Calu3 (cell line): ENCODE results near the gene CLASP1. TPM values are rescaled to one million over a fixed set of nuclear protein-coding genes. Genes with fewer than 3 reads are reported as not detected.

Experiments used
- BruUV-seq: library from RNA; stranded (reverse); fragments of 400-500 nt; replicated peaks from 2 replicates; lab custom pipeline; 2021; lab: Mats Ljungman, UMichigan
- CTCF ChIA-PET: fragments of 300-600 bp; sonication (Branson Sonifier 250); formaldehyde crosslinking; loops from one replicate; lab custom pipeline; 2022; ENCODE audit warnings: antibody characterized with exemption; lab: Charles Lee
- DNase-seq: peaks from one replicate; pipeline ENCODE4 v3.0.0; 2022
- H3K27ac Mint-ChIP-seq: one replicate; pipeline ENCODE4 v1.8.0; 2022; ENCODE audit warnings: mixed read lengths; ENCODE audit not compliant: unreplicated experiment
- H3K27me3 Mint-ChIP-seq: one replicate; pipeline ENCODE4 v1.8.0; 2022; ENCODE audit warnings: mixed read lengths; ENCODE audit not compliant: unreplicated experiment
- H3K36me3 Mint-ChIP-seq: one replicate; pipeline ENCODE4 v1.8.0; 2022; ENCODE audit warnings: mild to moderate bottlenecking, moderate library complexity, mixed read lengths; ENCODE audit not compliant: insufficient read depth, unreplicated experiment
- H3K4me1 Mint-ChIP-seq: one replicate; pipeline ENCODE4 v1.8.0; 2022; ENCODE audit warnings: mild to moderate bottlenecking, low read depth, mixed read lengths; ENCODE audit not compliant: unreplicated experiment
- H3K4me3 Mint-ChIP-seq: one replicate; pipeline ENCODE4 v1.8.0; 2022; ENCODE audit warnings: mild to moderate bottlenecking, low read depth, moderate library complexity, mixed read lengths; ENCODE audit not compliant: unreplicated experiment
- H3K9me3 Mint-ChIP-seq: one replicate; pipeline ENCODE4 v1.8.0; 2022; ENCODE audit warnings: low read depth, mixed read lengths; ENCODE audit not compliant: unreplicated experiment
- CTCF ChIP-seq: fragments of 200-600 bp; IDR thresholded peaks from one replicate; pipeline ENCODE4 v1.8.0; 2022; ENCODE audit warnings: antibody characterized with exemption; ENCODE audit not compliant: unreplicated experiment
- intact Hi-C: fragments of 100-400 bp; cut with micrococcal nuclease; formaldehyde crosslinking; loops from one replicate; pipeline ENCODE4 v1.10.0; 2022; ENCODE audit not compliant: unreplicated experiment
- total RNA-seq: library from RNA; stranded (reverse); gene quantifications from 2 replicates; pipeline ENCODE4 v1.2.3, GENCODE V29; 2022

Gene CLASP1
- total RNA-seq, 1 experiment from 2014 or later = 59.7 TPM

- no peak overlapping the region for H3K4me3 Mint-ChIP-seq
- H3K27ac Mint-ChIP-seq = no peak overlapping the region
- BruUV-seq = no TSS peak
- no peaks in the 10 kb centered on the region for H3K9me3 Mint-ChIP-seq
- intact Hi-C loops = no loop called here
- CTCF ChIA-PET = no interaction called here
- H3K4me1 Mint-ChIP-seq = no peaks in the 10 kb centered on the region
- no peaks in the 10 kb centered on the region for H3K27me3 Mint-ChIP-seq
- no peak for TF ChIP-seq CTCF
- no peak for DNase-seq
- peaks cover 14% of the 10 kb centered on the region for H3K36me3 Mint-ChIP-seq
Measured at GRCh38 chr2:121429119-121429903, 220.0 kb downstream of the CLASP1 start.

- DNase-seq = no peak
- no peaks in the 10 kb centered on the region for H3K4me1 Mint-ChIP-seq
- no peaks in the 10 kb centered on the region for H3K9me3 Mint-ChIP-seq
- H3K27me3 Mint-ChIP-seq = no peaks in the 10 kb centered on the region
- H3K4me3 Mint-ChIP-seq = no peak overlapping the region
- no TSS peak for BruUV-seq
- intact Hi-C loops = no loop called here
- no peak overlapping the region for H3K27ac Mint-ChIP-seq
- peaks cover 14% of the 10 kb centered on the region for H3K36me3 Mint-ChIP-seq
- no peak for TF ChIP-seq CTCF
- CTCF ChIA-PET = no interaction called here
Measured at GRCh38 chr2:121427187-121427689, 222.0 kb downstream of the CLASP1 start.

GRCh38 chr2:121420486-121420885 is 228.8 kb downstream of the CLASP1 start:
- Mint-ChIP-seq H3K4me1 (no peaks in the 10 kb centered on the region), H3K27me3 (no peaks in the 10 kb centered on the region), H3K36me3 (peaks cover 5% of the 10 kb centered on the region), H3K27ac (no peak overlapping the region), H3K4me3 (no peak overlapping the region), H3K9me3 (no peaks in the 10 kb centered on the region)
- no peak for DNase-seq
- no TSS peak for BruUV-seq
- CTCF ChIA-PET = interaction anchor here (0.9 kb wide), 1 partner anchor 49 kb away, joined by 3 read pairs; no protein-coding TSS in a partner anchor
- intact Hi-C loops = no loop called here
- no peak for TF ChIP-seq CTCF

- Mint-ChIP-seq H3K4me1 (no peaks in the 10 kb centered on the region), H3K27ac (no peak overlapping the region), H3K36me3 (peaks cover 5% of the 10 kb centered on the region), H3K9me3 (no peaks in the 10 kb centered on the region), H3K4me3 (no peak overlapping the region), H3K27me3 (no peaks in the 10 kb centered on the region)
- CTCF ChIA-PET = no interaction called here
- DNase-seq = no peak
- intact Hi-C loops = no loop called here
- TF ChIP-seq CTCF = no peak
- BruUV-seq = no TSS peak
Measured at GRCh38 chr2:121419081-121419699, 230.1 kb downstream of the CLASP1 start.
